H54 (cell line): Measurements from ENCODE around the gene DSCAM.

Experiments
- DNase-seq: peaks from one replicate; pipeline ENCODE4 v3.0.0; 2011; ENCODE audit warnings: low spot score, mixed read lengths; ENCODE audit not compliant: insufficient read length
- FAIRE-seq: peaks from 3 replicates; lab custom pipeline; 2011; peaks lifted over from hg19 to GRCh38; lab: Jason Lieb, UNC
- POLR2A ChIP-seq: IDR thresholded peaks from 2 replicates; pipeline ENCODE4 v1.6.1; 2011; ENCODE audit warnings: low read depth, mild to moderate bottlenecking, low read length

The DSCAM gene

DNA sequence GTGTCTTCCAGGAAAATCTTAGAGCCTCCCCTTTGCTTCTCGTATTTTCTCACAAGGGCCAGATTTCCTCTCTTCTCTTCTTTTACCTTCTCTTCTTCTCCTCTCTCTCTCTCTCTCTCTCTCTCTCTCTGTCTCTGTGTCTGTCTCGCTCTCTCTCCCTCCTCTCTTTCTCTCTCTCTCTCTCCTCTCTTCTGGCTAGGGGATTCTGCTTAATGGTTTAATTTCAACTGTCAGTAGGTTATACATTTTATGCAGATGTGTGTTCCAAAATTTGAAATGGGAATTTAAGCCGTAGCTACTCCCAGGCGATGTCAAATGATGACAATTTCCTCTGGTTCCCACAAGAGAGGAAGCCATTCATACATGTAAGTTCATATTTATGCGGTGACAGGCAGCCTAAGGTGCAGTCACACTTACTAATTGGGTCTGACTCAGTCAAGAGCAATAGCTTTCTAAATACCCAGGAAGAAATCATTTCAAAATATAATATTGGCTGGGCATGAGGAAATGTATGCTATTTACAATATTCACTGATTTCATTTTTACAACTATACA, 1.4 kb downstream of the DSCAM start:
- no peak for FAIRE-seq
- no peak for TF ChIP-seq POLR2A
- DNase-seq = no peak

DNA sequence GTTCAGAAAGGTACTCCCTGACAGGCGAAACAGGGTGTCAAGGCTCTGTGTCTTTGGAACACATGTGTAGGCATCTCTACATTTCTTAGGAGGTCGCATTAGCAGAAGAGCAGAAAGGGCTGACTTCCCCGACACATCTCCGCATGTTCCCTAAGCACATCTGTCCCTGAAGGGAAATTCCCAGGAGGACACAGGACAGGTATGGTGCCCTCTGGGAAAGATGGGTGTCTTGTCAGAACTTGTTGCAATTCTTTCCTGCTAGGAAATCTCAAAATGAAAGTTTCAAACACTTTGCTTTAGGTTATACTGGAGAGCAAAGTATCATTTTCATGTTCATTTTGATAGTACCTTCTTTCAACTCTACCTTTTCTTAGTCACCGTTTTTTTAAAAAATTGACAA, 2.0 kb downstream of the DSCAM start:
- FAIRE-seq (no peak), DNase-seq (no peak)
- no peak for TF ChIP-seq POLR2A

DNA sequence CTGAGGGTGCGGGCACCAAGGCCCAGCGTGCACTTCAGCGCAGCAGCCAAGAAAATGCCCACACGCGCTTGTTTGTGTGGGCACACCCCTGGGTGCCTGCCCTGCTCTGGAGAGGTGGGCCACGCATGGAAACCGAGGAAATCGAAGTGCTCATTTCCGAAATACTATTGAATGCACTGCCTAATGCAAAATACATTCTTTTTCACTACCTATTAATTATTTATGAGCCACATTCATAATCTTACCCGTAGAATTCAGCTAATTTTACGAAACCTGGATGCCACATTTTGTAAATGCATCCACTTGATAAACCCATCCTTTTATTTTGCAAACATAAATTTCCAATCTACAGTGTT, 4.8 kb downstream of the DSCAM start:
- TF ChIP-seq POLR2A = no peak
- no peak for FAIRE-seq
- DNase-seq = no peak

DNA sequence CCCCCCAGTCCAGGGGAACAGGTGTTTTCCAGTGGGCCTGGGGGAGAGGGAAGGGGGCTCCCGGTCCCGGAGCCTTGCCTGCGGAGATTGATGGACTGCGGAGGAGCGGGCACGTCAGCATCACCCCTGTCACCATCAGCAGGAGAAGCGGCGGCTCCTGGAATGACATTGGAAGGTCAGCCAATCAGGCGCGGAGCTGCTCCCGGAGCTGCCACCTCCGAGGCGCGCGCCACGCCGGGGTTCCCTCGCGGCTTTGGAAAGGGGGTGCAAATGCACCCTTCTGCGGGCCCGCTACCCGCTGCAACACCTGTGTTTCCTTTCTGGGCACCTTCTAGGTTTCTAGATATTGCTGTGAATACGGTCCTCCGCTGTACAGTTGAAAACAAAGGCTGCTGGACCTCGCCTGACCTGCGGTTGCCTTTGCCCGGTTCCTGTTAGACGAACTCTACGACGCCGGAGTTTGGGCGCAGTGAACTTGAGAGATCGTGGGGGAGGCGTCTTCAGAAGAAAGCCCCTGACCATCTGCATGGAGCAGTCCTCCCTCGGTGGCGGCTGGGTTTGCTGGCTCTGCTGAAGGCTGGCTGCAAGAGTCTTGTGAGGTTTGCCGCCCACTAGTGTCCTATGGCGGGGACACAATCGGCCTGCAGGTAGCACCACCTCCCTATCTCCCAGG, 5.3 kb downstream of the DSCAM start:
- no peak for TF ChIP-seq POLR2A
- FAIRE-seq (no peak), DNase-seq (no peak)

DNA sequence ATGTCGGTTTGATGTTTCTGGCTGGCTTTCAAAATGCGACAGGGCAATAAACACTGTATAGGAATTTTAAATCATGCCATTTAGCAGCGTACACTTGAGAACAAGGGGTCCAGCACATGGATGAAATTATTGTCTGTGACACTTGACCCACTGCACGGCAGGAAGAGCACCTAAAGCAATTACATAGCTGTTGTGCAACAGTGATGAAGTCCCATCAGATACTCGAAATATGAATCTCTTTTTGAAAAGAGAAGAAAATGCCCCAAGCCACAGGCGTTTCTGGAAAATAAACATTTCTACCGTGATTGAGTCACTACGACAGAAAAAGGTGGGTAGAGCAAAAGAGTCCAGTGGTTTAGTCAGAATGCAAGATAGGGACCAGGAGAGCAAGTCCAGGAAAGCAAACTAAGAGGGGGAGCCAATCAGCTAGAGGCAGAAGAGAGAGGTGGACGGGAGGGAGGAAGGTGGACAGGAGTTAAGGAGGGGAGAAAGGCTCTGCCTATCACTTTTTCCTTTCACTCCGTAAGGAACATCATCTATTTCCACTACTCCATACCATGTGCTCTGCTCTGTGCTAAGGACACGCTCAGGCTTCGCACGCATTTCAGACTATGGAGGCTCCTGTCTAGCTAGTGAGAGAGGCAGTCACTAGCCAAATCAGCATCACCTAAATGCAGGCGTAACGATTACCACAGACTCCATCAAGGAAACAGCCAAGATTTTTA, 6.4 kb downstream of the DSCAM start:
- no peak for DNase-seq
- no peak for TF ChIP-seq POLR2A
- FAIRE-seq = no peak

DNA sequence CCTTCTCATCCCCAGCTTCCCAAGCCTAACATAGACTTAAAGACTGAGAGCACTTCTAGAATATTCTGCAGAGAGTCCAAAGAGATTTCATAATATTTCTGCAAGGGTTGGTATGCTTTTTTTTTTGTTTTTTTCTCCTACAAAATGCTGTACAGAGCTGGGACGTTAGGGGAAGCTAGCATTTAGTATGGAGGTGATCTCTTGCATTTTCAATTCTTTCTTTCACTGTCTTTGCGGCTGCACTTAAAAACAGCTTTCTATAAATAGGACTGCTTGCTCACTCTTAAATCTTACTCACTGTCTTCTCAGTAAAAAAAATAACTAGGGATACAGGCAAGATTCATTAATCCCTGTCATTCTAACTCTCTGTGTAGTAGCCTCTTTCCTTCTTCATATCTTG, 7.4 kb downstream of the DSCAM start:
- no peak for TF ChIP-seq POLR2A
- DNase-seq (no peak), FAIRE-seq (no peak)

DNA sequence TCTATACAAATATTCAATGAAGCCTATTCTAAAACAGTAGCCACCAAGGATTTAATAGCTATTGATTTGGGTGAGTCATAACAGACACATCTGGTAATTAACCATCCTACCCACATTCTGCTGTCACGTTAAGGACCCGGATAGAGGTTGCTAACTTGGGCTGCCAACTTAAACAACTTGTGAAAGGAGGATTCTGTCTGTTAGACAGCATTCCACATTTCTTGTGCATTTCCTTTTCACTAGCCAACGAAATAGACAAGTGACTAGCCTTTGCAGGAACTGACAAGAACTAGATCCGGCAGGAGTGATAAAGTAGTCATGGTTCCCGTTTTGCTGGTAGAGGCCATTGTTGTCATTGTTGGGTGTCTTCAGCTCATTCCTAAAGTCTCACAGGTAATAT, 9.5 kb downstream of the DSCAM start:
- FAIRE-seq = no peak
- no peak for DNase-seq
- no peak for TF ChIP-seq POLR2A

DNA sequence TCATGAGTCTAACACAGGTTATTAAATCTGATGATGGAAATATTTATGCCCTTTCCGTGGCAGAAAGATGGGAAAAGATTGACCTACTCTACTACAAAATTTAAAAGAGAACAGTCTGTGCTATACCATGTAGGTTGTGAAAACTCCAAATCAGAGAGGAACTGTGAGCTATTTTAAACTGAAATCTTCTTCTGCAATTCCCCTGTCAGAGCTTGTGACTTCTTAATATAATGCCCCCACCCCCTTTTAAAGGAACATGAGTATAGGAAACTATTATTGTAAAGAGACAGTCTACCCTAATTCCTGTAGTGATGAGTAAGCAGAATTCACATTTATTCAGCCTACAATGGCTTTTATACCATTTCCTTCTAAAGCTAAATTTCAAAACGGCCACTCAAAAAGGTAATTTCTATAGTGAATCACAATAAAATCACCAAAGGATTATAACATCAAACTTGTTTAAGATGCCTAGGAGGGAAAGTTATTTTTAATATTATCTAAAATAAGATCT, 11.7 kb downstream of the DSCAM start:
- FAIRE-seq (no peak), DNase-seq (no peak)
- no peak for TF ChIP-seq POLR2A

DNA sequence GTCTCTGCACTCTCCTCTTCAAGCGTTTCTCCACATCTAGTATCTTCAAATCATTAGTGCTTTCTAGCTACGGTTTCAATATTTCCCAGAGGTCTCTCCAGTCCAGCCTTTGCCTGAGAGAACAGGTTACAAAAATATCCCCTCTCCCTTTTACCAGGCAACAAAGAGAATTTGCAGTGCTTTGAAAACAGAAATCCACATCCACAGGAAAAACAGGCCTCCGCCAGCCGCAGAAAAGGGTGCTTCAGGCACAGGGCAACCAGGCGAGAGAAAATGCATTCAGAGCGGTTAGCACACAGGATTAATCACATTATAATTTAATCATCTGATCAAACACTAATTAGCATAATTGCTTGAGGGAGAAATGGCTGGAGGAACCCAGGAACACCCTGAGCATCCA, 13.8 kb downstream of the DSCAM start:
- no peak for FAIRE-seq
- DNase-seq = no peak
- TF ChIP-seq POLR2A = no peak

DNA sequence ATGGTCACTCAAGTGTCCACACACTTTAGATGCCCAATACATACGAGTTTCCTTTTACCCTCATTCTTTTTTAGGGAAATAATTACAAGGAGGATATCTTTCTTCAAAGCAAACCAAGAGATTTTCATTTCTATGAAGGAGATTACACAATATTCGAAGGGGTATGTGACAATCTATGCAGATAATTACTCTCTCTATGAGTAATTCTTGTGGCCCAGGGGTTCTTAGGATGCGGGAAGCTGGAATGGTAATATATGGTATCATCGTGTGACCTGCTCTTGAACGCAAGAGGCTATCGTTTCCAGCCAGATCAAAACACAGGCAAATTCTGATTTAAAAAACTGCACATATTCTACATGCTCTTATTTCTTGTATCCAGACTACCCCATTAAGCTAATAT, 14.6 kb downstream of the DSCAM start:
- FAIRE-seq = no peak
- no peak for TF ChIP-seq POLR2A

DNA sequence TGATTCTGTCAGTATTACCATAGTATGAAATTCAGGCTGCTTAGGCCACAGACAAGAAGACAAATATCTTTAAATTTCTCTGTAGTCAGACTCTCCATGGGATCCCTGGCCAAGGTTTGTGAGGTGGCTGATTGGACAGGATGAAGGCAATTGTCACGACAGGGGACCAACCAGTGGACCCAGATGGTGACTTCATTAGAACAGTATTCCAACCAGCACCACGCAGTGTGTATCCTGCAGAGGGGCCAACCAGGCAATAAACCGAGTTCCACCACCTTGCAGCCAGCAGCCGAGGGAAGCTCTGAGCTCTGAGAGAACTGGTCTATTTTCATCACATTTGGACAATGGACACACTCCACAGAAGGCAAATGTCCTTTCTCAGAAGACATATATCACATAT, 16.1 kb downstream of the DSCAM start:
- DNase-seq (no peak), FAIRE-seq (no peak)
- no peak for TF ChIP-seq POLR2A

More for the DNA sequence above, 14.6 kb downstream of the DSCAM start:
- no peak for DNase-seq

DNA sequence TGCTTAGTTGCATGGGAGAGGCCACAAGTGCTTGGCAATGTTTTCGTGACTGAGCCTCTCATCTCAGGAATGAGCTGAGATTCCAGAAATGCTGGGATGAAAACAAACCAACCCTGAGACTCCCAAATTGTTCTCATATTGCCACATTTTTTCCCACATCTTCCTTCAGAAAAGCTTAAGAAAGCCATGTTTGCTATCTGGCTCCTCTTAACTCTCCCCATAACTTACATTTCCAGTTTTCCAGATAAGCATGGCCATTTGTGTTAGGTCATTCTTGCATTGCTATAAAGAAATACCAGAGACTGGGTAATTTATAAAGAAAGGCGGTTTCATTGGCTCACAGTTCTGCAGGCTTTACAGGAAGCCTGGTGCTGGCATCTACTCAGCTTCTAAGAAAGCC, 17.2 kb downstream of the DSCAM start:
- DNase-seq = no peak
- TF ChIP-seq POLR2A = no peak

DNA sequence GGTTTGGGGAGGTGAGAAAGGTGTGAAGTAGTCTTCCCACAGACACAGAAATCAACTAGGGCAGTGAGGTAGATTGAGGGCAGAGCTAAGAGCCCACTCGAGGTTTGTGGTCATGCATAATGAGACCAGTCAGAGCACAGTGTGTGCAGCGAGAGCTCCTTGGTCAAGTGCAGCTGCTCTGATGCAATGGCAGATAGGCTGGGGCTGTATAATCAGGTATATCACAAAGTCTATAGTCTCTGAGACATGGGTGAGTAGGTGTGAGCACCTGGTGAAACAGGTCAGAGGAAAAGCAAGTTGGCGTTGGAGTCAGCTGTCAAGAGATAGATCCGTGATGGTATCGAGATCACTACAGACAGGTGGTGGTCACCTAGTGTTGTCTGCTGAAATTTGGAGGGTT, 17.6 kb downstream of the DSCAM start:
- no peak for TF ChIP-seq POLR2A
- DNase-seq (no peak), FAIRE-seq (no peak)

More for the DNA sequence above, 17.2 kb downstream of the DSCAM start:
- FAIRE-seq = no peak

DNA sequence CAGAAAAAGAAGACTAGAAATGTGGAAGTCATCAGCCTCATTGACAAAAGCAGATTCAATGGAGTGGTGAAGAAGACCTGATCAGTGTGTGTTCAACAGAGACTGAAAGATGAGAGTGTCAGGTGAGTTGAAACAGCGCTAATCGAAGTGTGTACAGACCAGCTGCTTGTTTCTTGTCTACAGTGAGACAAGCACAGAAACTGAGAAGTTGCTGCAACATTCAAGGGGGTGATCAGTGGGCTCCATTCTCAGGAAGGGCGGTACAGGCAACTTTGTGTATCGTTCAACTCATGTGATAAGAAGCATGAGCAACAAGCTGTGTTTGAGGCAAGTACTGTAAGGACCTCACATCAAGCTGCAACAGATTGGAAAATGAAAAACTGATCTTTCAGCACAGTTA, 19.4 kb downstream of the DSCAM start:
- no peak for FAIRE-seq
- DNase-seq = no peak
- TF ChIP-seq POLR2A = no peak
